PC-9 (cell line): ENCODE data around the gene C11orf21. TPM values are rescaled to one million over a fixed set of nuclear protein-coding genes. Genes with fewer than 3 reads are reported as not detected.

Experiments
- BruUV-seq: library from RNA; stranded (reverse); fragments of 400-500 nt; replicated peaks from 2 replicates; lab custom pipeline; 2021; lab: Mats Ljungman, UMichigan
- CTCF ChIA-PET: fragments of 300-600 bp; sonication (Branson Sonifier 250); formaldehyde crosslinking; loops from one replicate; lab custom pipeline; 2022; ENCODE audit warnings: antibody characterized with exemption; lab: Charles Lee
- POLR2A ChIA-PET: fragments of 300-600 bp; sonication (Branson Sonifier 250); formaldehyde crosslinking; loops from one replicate; lab custom pipeline; 2022; ENCODE audit warnings: antibody characterized with exemption; ENCODE audit not compliant: unreplicated experiment; lab: Charles Lee
- DNase-seq, 2 experiments: peaks; one replicate each; pipeline versions ENCODE4 v3.0.0 to v3.0.0-alpha.2; 2015 to 2022; ENCODE audit warnings: mixed read lengths in 1 of 2
- H2AFZ ChIP-seq: fragments of 200-600 bp; sonication (generic); 2 replicates; pipeline ENCODE4 v1.8.1; 2017; ENCODE audit warnings: antibody characterized with exemption
- H3F3A ChIP-seq: fragments of 200-600 bp; sonication (generic); 2 replicates; pipeline ENCODE4 v1.8.1; 2017; ENCODE audit warnings: antibody characterized with exemption, mild to moderate bottlenecking, low read depth; ENCODE audit not compliant: insufficient read depth
- H3K27ac ChIP-seq: fragments of 200-600 bp; sonication (generic); 2 replicates; pipeline ENCODE4 v1.6.1; 2016; ENCODE audit warnings: mixed run types
- H3K27me3 ChIP-seq: fragments of 200-600 bp; sonication (generic); 2 replicates; pipeline ENCODE4 v1.6.1; 2016; ENCODE audit warnings: low read depth, mixed run types; ENCODE audit not compliant: insufficient read depth
- H3K36me3 ChIP-seq: fragments of 200-600 bp; sonication (generic); 2 replicates; pipeline ENCODE4 v1.6.1; 2016; ENCODE audit warnings: low read depth, mixed run types
- H3K4me1 ChIP-seq: fragments of 200-600 bp; sonication (generic); replicated peaks from 2 replicates; pipeline ENCODE4 v1.6.1; 2016; ENCODE audit warnings: mixed run types; ENCODE audit not compliant: insufficient read depth
- H3K4me2 ChIP-seq: fragments of 200-600 bp; sonication (generic); 2 replicates; pipeline ENCODE4 v1.6.1; 2017; ENCODE audit warnings: mixed run types
- H3K4me3 ChIP-seq: fragments of 200-600 bp; sonication (generic); 2 replicates; pipeline ENCODE4 v1.6.1; 2016; ENCODE audit warnings: mixed run types
- H3K79me2 ChIP-seq: fragments of 200-600 bp; sonication (generic); 2 replicates; pipeline ENCODE4 v1.6.1; 2017; ENCODE audit warnings: low read depth, mixed run types
- H3K9me2 ChIP-seq: fragments of 200-600 bp; sonication (generic); 2 replicates; pipeline ENCODE4 v1.8.1; 2017; ENCODE audit warnings: mild to moderate bottlenecking; ENCODE audit not compliant: insufficient read depth
- H3K9me3 ChIP-seq: fragments of 200-600 bp; sonication (generic); 2 replicates; pipeline ENCODE4 v1.8.1; 2016; ENCODE audit warnings: low read depth; ENCODE audit not compliant: insufficient read depth
- H4K20me1 ChIP-seq: fragments of 200-600 bp; sonication (generic); 2 replicates; pipeline ENCODE4 v1.8.1; 2017; ENCODE audit not compliant: insufficient read depth
- EZH2 ChIP-seq: fragments of 200-600 bp; sonication (generic); IDR thresholded peaks from 2 replicates; pipeline ENCODE4 v1.8.0; 2017; ENCODE audit warnings: antibody characterized with exemption, low read depth
- intact Hi-C: fragments of 100-400 bp; cut with micrococcal nuclease; formaldehyde crosslinking; loops from one replicate; pipeline ENCODE4 v1.10.0; 2022; ENCODE audit not compliant: unreplicated experiment
- total RNA-seq: library from RNA; stranded (reverse); gene quantifications from 2 replicates; pipeline ENCODE4 v1.2.3, GENCODE V29; 2021
- TF ChIP-seq, protein P1 (sequence below): fragments of 200-600 bp; sonication (generic); conservative IDR thresholded peaks from 2 replicates; pipeline ENCODE4 v1.6.1; 2017; ENCODE audit warnings: mixed run types, antibody characterized with exemption, mild to moderate bottlenecking, moderate library complexity

Gene C11orf21
- total RNA-seq, 1 experiment from 2014 or later = not detected

GRCh38 chr11:2267306-2267850 is 34.3 kb downstream of the C11orf21 start:
- ChIA-PET POLR2A (no interaction called here), CTCF (no interaction called here)
- Histone ChIP-seq H3K4me1 (no peaks in the 10 kb centered on the region), H4K20me1 (no peaks in the 10 kb centered on the region), H3K4me2 (no peak overlapping the region), H3K4me3 (no peak overlapping the region), H3F3A (peaks cover 7% of the 10 kb centered on the region), H3K9me2 (no peaks in the 10 kb centered on the region), H3K9me3 (no peaks in the 10 kb centered on the region), H3K27me3 (no peaks in the 10 kb centered on the region), H3K36me3 (no peaks in the 10 kb centered on the region), H3K79me2 (no peaks in the 10 kb centered on the region), H3K27ac (no peak overlapping the region), H2AFZ (no peak overlapping the region)
- intact Hi-C loops = no loop called here
- no peak for DNase-seq
- BruUV-seq = no TSS peak
- TF ChIP-seq, protein P1, sequence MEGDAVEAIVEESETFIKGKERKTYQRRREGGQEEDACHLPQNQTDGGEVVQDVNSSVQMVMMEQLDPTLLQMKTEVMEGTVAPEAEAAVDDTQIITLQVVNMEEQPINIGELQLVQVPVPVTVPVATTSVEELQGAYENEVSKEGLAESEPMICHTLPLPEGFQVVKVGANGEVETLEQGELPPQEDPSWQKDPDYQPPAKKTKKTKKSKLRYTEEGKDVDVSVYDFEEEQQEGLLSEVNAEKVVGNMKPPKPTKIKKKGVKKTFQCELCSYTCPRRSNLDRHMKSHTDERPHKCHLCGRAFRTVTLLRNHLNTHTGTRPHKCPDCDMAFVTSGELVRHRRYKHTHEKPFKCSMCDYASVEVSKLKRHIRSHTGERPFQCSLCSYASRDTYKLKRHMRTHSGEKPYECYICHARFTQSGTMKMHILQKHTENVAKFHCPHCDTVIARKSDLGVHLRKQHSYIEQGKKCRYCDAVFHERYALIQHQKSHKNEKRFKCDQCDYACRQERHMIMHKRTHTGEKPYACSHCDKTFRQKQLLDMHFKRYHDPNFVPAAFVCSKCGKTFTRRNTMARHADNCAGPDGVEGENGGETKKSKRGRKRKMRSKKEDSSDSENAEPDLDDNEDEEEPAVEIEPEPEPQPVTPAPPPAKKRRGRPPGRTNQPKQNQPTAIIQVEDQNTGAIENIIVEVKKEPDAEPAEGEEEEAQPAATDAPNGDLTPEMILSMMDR = no peak

DNA sequence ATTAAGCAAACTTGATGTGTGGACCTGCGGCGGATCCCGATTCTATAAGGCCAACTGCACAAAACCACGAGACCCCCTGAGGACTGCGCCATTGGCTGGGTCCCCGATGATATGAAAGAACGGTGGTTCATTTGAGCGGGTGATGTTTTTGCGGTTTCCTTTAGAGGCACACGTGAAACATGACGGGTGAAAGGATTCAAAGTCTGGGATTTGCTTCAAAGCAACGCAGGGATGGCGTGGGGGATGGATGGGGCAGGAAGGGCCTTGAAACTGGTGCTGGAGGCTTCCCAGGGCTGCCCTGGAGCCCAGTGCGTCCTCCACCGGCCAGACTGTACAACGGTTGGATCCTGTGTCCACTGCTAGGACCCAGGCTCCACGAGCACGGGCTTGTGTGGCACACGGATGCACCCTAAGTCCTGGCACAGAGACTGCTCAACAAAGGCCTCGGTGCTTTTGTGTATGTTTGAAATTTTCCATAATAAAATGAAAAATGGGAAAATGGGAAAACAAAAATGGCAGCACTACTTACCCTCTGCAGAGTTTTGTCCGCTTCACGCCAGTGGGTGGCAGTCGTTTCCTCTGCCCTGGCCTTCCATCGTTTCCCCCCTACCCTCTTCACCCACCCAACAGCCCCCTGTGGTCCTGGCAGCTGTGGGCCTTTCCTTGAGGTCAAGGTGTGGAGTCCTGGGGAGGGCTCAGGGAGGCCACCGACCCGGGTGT is 35.0 kb downstream of the C11orf21 start:
- POLR2A ChIA-PET = no interaction called here
- H3F3A ChIP-seq = peaks cover 7% of the 10 kb centered on the region
- no peaks in the 10 kb centered on the region for H3K79me2 ChIP-seq
- H3K36me3 ChIP-seq = no peaks in the 10 kb centered on the region
- CTCF ChIA-PET = no interaction called here
- no peaks in the 10 kb centered on the region for H3K9me3 ChIP-seq
- TF ChIP-seq, protein P1 = no peak
- TF ChIP-seq EZH2 = no peak
- H3K27ac ChIP-seq = no peak overlapping the region
- no peaks in the 10 kb centered on the region for H3K9me2 ChIP-seq
- H3K4me2 ChIP-seq = no peak overlapping the region
- DNase-seq = no peak
- BruUV-seq = no TSS peak
- no peak overlapping the region for H2AFZ ChIP-seq
- no peak overlapping the region for H3K4me3 ChIP-seq
- H3K4me1 ChIP-seq = no peaks in the 10 kb centered on the region
- H3K27me3 ChIP-seq = no peaks in the 10 kb centered on the region
- intact Hi-C loops = no loop called here
- no peaks in the 10 kb centered on the region for H4K20me1 ChIP-seq

DNA sequence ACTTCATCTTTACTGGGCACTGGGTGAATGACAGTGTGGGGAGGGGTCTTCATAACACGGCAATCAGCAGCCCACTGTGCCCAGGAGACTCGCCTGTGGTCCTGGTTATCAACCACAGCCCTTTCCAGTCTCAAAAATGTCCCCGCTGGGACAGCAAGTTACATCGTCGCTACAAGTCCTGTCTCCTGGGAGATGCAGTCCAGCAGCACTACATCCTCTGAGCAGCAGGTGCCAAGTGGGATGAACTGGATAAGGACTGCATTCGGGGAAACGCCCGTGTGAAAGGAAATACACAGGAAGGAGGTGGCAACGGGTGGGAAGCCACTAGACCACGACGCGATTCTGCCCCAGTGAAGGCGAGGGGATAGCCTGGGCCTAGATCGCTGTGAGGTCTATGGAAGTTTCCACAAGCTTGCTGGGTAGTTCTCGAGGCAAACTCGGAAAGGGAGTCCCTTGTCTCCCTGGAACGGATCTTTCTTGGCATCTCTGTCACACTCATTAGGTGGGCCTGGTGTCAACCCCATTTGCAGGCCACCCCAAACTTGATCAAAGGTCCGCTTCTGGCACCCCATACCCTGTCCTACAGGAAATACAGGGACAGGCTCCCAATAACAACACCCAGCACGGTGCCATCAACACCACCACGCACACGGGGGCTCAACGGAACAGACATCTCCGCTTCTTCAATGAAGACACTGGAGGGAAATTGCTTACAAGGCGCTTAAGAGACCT is 35.7 kb downstream of the C11orf21 start:
- H3K4me3 ChIP-seq = no peak overlapping the region
- no peak overlapping the region for H3K27ac ChIP-seq
- no TSS peak for BruUV-seq
- no peak for TF ChIP-seq EZH2
- TF ChIP-seq, protein P1 = no peak
- CTCF ChIA-PET = no interaction called here
- no peaks in the 10 kb centered on the region for H3K9me2 ChIP-seq
- no peaks in the 10 kb centered on the region for H3K9me3 ChIP-seq
- intact Hi-C loops = no loop called here
- H3K36me3 ChIP-seq = no peaks in the 10 kb centered on the region
- no peak for DNase-seq
- H3F3A ChIP-seq = peaks cover 7% of the 10 kb centered on the region
- H3K4me2 ChIP-seq = no peak overlapping the region
- H3K79me2 ChIP-seq = no peaks in the 10 kb centered on the region
- H2AFZ ChIP-seq = no peak overlapping the region
- POLR2A ChIA-PET = no interaction called here
- no peaks in the 10 kb centered on the region for H3K27me3 ChIP-seq
- no peaks in the 10 kb centered on the region for H3K4me1 ChIP-seq
- H4K20me1 ChIP-seq = no peaks in the 10 kb centered on the region
